Measurements from ENCODE around the gene MRPL58.

- TF ChIP-seq EZH2 (IDR thresholded peaks at IDR 0.05), result no peak
- no peak for TF ChIP-seq CTCF (IDR thresholded peaks at IDR 0.05)
- TF ChIP-seq EZH2phosphoT487 (IDR thresholded peaks at IDR 0.05), result no peak
These were observed 44.1 kb upstream of the MRPL58 start for GRCh38 chr17:74968361-74968780.
